Heart right ventricle (tissue), 16 donors: ENCODE results near the gene PHKA2. TPM values are rescaled to one million over a fixed set of nuclear protein-coding genes. Genes with fewer than 3 reads are reported as not detected.

ENCODE experiments used
- ATAC-seq, 8 donors: fragments of 200-7000 bp; cut with Tn5 transposase; one replicate each; pipeline ENCODE4 v1.9.1; 2020; ENCODE audit warnings: mild to moderate bottlenecking in 8 of 8, moderate library complexity in 8 of 8, moderate number of reproducible peaks in 1 of 8
- DNase-seq, 2 donors: peaks; one replicate each; pipeline ENCODE4 v3.0.0-alpha.2; 2020
- H3K27ac ChIP-seq, 10 donors: fragments of 200-600 bp; sonication (generic) in 2 of 10; one replicate each; pipeline versions ENCODE4 v1.5.0 to v1.8.0; 2020 to 2022; ENCODE audit warnings: mild to moderate bottlenecking in 3 of 10
- H3K27me3 ChIP-seq, 7 donors: fragments of 200-600 bp; one replicate each; pipeline ENCODE4 v1.8.0; 2021 to 2022; ENCODE audit warnings: mild to moderate bottlenecking in 2 of 7
- H3K36me3 ChIP-seq, 9 donors: fragments of 200-600 bp; sonication (generic) in 1 of 9; one replicate each; pipeline versions ENCODE4 v1.5.0 to v1.8.0; 2020 to 2022; ENCODE audit warnings: mild to moderate bottlenecking in 2 of 9
- H3K4me1 ChIP-seq, 9 donors: fragments of 200-600 bp; sonication (generic) in 1 of 9; one replicate each; pipeline versions ENCODE4 v1.5.0 to v1.8.0; 2020 to 2022; ENCODE audit warnings: mild to moderate bottlenecking in 4 of 9
- H3K4me3 ChIP-seq, 10 donors: fragments of 200-600 bp; sonication (generic) in 2 of 10; one replicate each; pipeline versions ENCODE4 v1.5.0 to v1.8.0; 2020 to 2022; ENCODE audit warnings: mild to moderate bottlenecking in 7 of 10, moderate library complexity in 2 of 10
- H3K9me3 ChIP-seq, 11 donors: fragments of 200-600 bp in 10 of 11; sonication (generic) in 2 of 11; one replicate each; pipeline versions ENCODE4 v1.5.0 to v1.8.0; 2013 to 2022; ENCODE audit warnings: mild to moderate bottlenecking in 2 of 11, control low read depth in 1 of 11, moderate library complexity in 1 of 11
- WGBS, 2 donors: extraction: QIAGEN DNeasy Blood & Tissue Kit; methylation state at CpG; one replicate each; pipeline ENCODE4 v1.1.7; 2013; ENCODE audit warnings: inconsistent platforms in 1 of 2; 5-methylcytosine and 5-hydroxymethylcytosine counted together
- intact Hi-C, 10 donors: fragments of 100-400 bp; cut with DNase I; formaldehyde crosslinking; loops; one replicate each; pipeline versions ENCODE4 v1.11.1 to v1.14.2; 2022
- polyA plus RNA-seq, 2 donors: library from polyadenylated mRNA; stranded (reverse); fragments of 200-250 nt; gene quantifications; one replicate each; pipeline ENCODE4 v1.2.3, GENCODE V29; 2013
- total RNA-seq, 10 donors: library from RNA; stranded (reverse); fragmentation: NEBNext Ultra II Directional in 3 of 10; extraction: Animal tissue kit (Norgen Biotek cat#: 25700) in 3 of 10; gene quantifications; one replicate each; pipeline versions ENCODE4 v1.2.1 to v1.2.4, GENCODE V29; 2021 to 2023
- TF ChIP-seq, protein P1 (sequence below), 9 donors: fragments of 200-600 bp; sonication (generic) in 2 of 9; IDR thresholded peaks; one replicate each; pipeline versions ENCODE4 v1.5.0 to v1.8.0; 2021 to 2022; ENCODE audit warnings: antibody characterized with exemption in 9 of 9, mild to moderate bottlenecking in 5 of 9, moderate library complexity in 1 of 9
- donor health status: Arrhythmogenic right ventricular cardiomyopathy.
- donor health status: ischemic (EF 13 %, LVEDD 7.1; RV severe dilation, severe dysfunction).
- donor health status: healthy with polysubstance abuse.
- donor health status: DM: no; HTN: yes; CAD: no.
- donor health status: DM: no; HTN: no; CAD: no.
- donor health status: ischemic (EF 25% LVEDD 6.9; RV normal size, moderate dysfunction).
- donor health status: ischemic (EF 25% LVEDD 5.7; RV mildly dilated, moderate dysfunction).
- donor health status: healthy.
- donor health status: DM: yes; HTN: yes; CAD: no.
- donor health status: Ischemic cardiomyopathy.
- donor health status: ischemic (EF 35%, LVEDD 5.7; RV mildly dilated, moderate dysfunction).
- donor health status: nonischemic (EF 11% LVEDD 7.7; RV severe dilation, severe dysfunction).
- donor health status: DM: yes; HTN: yes; CAD: no.
- donor health status: PGD.
- donor health status: ischemic (EF 29% LVEDD 5.4; RV normal size, mild dysfunction).
- donor health status: nonischemic (EF 23%, LVEDD 6.1; RV moderate dilation, normal function).

Gene PHKA2
- total and polyA plus RNA-seq, 12 donors, result 15.6 to 61.1 (median 25.3) TPM

- Histone ChIP-seq H3K4me3 (no peak overlapping the region), H3K27ac (peak overlapping the region in 7 of 10 donors; percentile 31 to 91 (median 68)), H3K4me1 (peaks cover 0 to 29% (median 24%) of the 10 kb centered on the region in 9 donors), H3K36me3 (no peaks in the 10 kb centered on the region), H3K9me3 (no peaks in the 10 kb centered on the region), H3K27me3 (no peaks in the 10 kb centered on the region)
- WGBS, 2 donors, result 65 to 75% methylated on average over 16 of the region's 16 CpGs
- TF ChIP-seq, protein P1, sequence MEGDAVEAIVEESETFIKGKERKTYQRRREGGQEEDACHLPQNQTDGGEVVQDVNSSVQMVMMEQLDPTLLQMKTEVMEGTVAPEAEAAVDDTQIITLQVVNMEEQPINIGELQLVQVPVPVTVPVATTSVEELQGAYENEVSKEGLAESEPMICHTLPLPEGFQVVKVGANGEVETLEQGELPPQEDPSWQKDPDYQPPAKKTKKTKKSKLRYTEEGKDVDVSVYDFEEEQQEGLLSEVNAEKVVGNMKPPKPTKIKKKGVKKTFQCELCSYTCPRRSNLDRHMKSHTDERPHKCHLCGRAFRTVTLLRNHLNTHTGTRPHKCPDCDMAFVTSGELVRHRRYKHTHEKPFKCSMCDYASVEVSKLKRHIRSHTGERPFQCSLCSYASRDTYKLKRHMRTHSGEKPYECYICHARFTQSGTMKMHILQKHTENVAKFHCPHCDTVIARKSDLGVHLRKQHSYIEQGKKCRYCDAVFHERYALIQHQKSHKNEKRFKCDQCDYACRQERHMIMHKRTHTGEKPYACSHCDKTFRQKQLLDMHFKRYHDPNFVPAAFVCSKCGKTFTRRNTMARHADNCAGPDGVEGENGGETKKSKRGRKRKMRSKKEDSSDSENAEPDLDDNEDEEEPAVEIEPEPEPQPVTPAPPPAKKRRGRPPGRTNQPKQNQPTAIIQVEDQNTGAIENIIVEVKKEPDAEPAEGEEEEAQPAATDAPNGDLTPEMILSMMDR (IDR thresholded peaks at IDR 0.05), result no peak
- intact Hi-C loops, result loop anchor here in 2 of 10 donors (10.0 kb wide), 1 partner anchor 209 kb away; the partner anchor contains the start of gene RS1 (in 2 of the 2)
- no peak for DNase-seq
- ATAC-seq, result no peak
These were observed 99.8 kb downstream of the PHKA2 start for GRCh38 chrX:18883961-18884765.

DNA sequence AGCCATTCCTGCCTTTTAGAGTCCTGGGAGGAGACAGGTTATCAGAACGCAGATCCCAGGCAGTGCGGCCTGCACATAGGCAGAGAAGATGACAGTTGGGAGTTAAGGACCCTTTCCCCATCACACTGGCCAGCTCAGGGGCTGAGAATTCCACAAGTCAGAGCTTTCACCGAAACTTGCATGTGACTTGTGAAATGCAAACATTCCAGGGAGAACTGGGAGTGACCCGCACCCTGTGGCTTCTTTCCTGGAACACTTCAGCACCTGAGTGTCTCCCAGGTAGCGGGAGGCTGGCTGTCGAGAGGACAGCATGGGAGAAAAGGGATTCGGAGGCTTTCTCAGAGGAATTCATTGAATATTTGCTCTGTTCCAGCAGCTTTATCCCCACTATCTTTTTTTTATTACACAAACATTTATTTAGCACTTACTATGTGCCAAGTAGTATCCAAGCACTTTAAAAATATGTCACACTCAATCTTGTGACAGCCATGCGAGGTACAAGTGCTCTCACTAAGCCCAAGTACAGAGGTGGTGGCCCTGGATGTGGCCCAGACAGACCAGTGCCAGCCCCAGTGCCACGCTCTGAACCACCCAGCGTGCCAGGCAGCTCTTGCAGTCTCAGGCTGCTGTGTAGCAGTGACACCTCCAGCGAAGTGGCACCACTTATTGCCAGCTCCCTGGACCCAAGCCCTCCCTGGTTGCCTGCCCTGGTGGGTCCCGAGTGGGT, 100.5 kb downstream of the PHKA2 start:
- peak; percentile 40 to 63 for DNase-seq
- 39 to 47% methylated on average over 12 of the region's 12 CpGs for WGBS, 2 donors
- Histone ChIP-seq H3K36me3 (no peaks in the 10 kb centered on the region), H3K27me3 (no peaks in the 10 kb centered on the region), H3K4me1 (peaks cover 0 to 29% (median 24%) of the 10 kb centered on the region in 9 donors), H3K9me3 (no peaks in the 10 kb centered on the region), H3K27ac (peak overlapping the region in 7 of 10 donors; percentile 31 to 91 (median 68)), H3K4me3 (no peak overlapping the region)
- TF ChIP-seq, protein P1 (IDR thresholded peaks at IDR 0.05), result no peak
- ATAC-seq, result peak in 7 of 8 donors; percentile 19 to 76 (median 45)
- intact Hi-C loops, result loop anchor here in 2 of 10 donors (10.0 kb wide), 1 partner anchor 209 kb away; the partner anchor contains the start of gene RS1 (in 2 of the 2)

- DNase-seq, result no peak
These were observed 104.8 kb downstream of the PHKA2 start for GRCh38 chrX:18879144-18879543.

GRCh38 chrX:18877469-18877868, 106.4 kb downstream of the PHKA2 start:
- 79 to 81% methylated on average over 7 of the region's 7 CpGs for WGBS, 2 donors
- TF ChIP-seq, protein P1 (IDR thresholded peaks at IDR 0.05), result no peak
- Histone ChIP-seq H3K27ac (no peak overlapping the region), H3K36me3 (no peaks in the 10 kb centered on the region), H3K27me3 (no peaks in the 10 kb centered on the region), H3K4me1 (peaks cover 0 to 14% (median 3%) of the 10 kb centered on the region in 9 donors), H3K4me3 (no peak overlapping the region), H3K9me3 (no peaks in the 10 kb centered on the region)
- intact Hi-C loops, result loop anchor here in 1 of 10 donors (5.0 kb wide), 1 partner anchor 205 kb away; the partner anchor contains the start of gene RS1
- DNase-seq (no peak), ATAC-seq (no peak)

More at GRCh38 chrX:18879144-18879543, 104.8 kb downstream of the PHKA2 start:
- H3K27ac ChIP-seq, result no peak overlapping the region
- no peak for ATAC-seq
- WGBS, 2 donors, result 93 to 97% methylated on average over 8 to 9 of the region's 9 CpGs
- H3K27me3 ChIP-seq, result no peaks in the 10 kb centered on the region
- H3K4me1 ChIP-seq, result no peaks in the 10 kb centered on the region
- H3K4me3 ChIP-seq, result no peak overlapping the region
- intact Hi-C loops, result loop anchor here in 1 of 10 donors (5.0 kb wide), 1 partner anchor 207 kb away; the partner anchor contains the start of gene RS1
- TF ChIP-seq, protein P1 (IDR thresholded peaks at IDR 0.05), result no peak
- H3K36me3 ChIP-seq, result no peaks in the 10 kb centered on the region
- no peaks in the 10 kb centered on the region for H3K9me3 ChIP-seq
